RWPE1 (cell line): ENCODE data around the gene METTL15.
"Not testable (repeated sequence)": the region's sequence is repeated elsewhere in the genome, so short reads cannot be mapped to it uniquely, and the experiment has no call there.

Source experiments
- CTCF ChIA-PET: fragments of 350-600 bp; sonication (Branson Sonifier 250); formaldehyde crosslinking; extraction: SDS; loops from one replicate; lab custom pipeline; 2021; lab: Yijun Ruan, JAX
- POLR2A ChIA-PET: fragments of 400-600 bp; formaldehyde crosslinking; extraction: SDS; loops from one replicate; lab custom pipeline; 2020; ENCODE audit warnings: antibody characterized with exemption; ENCODE audit not compliant: low non-redundant PET; lab: Yijun Ruan, JAX
- DNase-seq: peaks from one replicate; pipeline ENCODE4 v3.0.0; 2012; ENCODE audit warnings: low spot score
- H3K27ac ChIP-seq: fragments of 450-650 bp; 2 replicates; pipeline ENCODE4 v1.5.1; 2017
- CTCF ChIP-seq: fragments of 450-650 bp; conservative IDR thresholded peaks from 2 replicates; pipeline ENCODE4 v1.5.1; 2017; ENCODE audit warnings: low read depth, mild to moderate bottlenecking

Gene METTL15

DNA sequence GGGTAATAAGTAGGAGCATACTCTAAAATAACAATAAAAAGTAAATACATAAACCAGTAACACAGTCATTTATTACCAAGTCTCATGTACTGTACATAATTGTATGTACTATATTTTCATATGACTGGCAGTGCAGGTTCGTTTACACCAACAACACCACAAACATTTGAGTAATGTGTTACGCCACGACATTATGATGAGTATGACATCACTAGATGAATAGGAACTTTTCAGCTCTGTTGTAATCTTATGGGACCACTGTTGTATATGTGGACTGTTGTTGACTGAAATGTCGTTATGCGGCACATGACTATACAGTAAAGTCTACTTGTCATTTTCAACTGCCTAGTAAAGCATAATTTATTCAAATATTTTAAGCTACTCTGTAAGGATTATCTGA lies 18.8 kb upstream of the METTL15 start:
- ChIA-PET CTCF (no interaction called here), POLR2A (no interaction called here)
- no peak overlapping the region for H3K27ac ChIP-seq
- no peak for TF ChIP-seq CTCF
- DNase-seq, result no peak

DNA sequence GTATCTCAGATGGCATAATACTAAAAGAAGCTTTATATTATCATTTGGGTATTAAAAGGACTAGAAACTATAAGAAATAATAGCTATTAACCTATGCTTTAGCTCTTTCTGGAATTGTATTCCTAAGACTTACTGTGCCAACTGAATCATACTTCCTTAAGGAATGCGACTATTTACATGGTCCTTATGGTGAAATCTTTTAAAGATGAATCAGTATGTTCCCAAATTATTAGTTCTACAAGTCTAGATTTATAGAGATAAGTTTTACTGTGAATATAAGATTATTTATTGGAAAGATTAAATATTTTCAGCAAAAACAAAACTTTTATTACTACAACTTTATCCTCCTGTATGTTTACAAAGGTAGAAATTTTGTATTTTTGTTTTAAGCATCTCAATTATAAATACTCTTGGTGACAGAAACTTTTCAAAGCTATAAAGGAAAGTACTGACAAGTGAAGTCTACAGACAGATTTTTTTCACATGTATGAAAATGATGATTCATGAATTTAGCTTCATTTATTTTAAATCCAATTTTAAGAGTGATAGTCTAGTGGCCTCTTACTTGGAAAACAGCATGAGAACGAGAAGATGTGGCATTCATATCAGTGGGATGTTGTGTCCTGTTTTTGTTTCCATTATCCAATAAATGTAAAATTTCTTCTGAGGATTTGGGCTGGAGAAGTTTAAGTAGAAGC lies 18.0 kb upstream of the METTL15 start:
- CTCF ChIA-PET, result interaction anchor here (0.7 kb wide), 1 partner anchor 589 kb away, joined by 3 read pairs; no protein-coding TSS in a partner anchor
- no peak overlapping the region for H3K27ac ChIP-seq

DNA sequence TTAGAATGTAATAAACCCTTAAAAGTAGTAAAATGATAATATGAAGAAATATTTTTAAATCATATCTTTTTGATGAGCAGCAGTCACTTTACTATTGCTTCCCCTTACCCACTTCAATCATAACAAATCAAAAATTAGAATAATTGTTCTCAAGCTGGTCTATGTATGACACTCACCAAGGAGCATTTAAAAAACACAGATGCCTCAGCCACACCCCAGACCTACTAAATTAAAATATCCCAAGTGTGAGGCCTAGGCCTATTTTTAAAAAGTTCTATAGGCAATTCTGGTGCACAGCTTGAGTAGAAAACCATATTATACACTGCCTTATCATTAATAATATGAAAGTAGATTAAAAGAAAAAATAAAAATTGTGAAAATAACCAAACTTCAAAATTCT lies 15.4 kb upstream of the METTL15 start:
- DNase-seq, result no peak
- no peak for TF ChIP-seq CTCF
- POLR2A ChIA-PET, result interaction anchor here (0.5 kb wide), 1 partner anchor 125 kb away, joined by 3 read pairs; no protein-coding TSS in a partner anchor
- CTCF ChIA-PET, result no interaction called here
- H3K27ac ChIP-seq, result no peak overlapping the region

More for the DNA sequence above, 18.0 kb upstream of the METTL15 start:
- no peak for TF ChIP-seq CTCF
- DNase-seq, result no peak
- POLR2A ChIA-PET, result no interaction called here

DNA sequence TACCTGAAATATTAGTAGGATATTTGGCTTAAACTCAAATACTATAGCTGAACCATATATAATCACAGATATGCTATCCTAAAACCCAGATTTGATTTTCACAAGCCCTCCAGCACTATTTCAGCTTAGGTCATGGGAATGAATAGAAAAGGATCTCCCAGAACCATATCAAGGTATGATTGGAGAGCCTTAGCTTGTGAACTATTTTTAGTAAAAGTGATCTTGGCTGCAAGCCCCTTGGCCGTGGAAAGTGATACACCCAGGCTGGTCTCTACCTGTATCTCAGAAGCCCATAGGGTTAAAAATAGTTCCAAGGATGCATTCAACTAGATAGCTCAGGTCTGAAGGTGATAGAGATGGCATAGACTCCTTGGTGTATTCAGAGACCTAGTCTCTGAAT lies 9.9 kb upstream of the METTL15 start:
- no peak for TF ChIP-seq CTCF
- CTCF ChIA-PET, result no interaction called here
- POLR2A ChIA-PET, result no interaction called here
- DNase-seq, result no peak
- no peak overlapping the region for H3K27ac ChIP-seq

DNA sequence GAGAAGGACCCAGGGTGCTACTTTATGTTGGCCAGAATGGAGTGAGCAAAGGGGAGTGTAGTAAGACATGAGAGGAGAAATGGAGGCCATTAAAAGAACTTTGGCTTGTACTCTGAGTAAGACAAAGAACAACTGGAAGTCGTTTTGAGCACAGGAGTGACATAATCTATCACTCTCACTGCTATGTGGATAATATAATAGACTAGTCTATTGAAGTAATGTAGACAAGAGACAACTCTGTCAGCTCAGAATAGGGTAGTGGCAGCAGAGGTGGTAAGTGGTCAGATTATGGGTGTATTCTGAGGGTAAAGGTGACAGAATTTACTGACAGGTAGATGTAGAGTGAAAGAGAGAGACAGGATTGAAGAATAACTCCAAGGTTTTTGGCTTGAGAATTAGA lies 8.5 kb upstream of the METTL15 start:
- ChIA-PET POLR2A (no interaction called here), CTCF (no interaction called here)
- no peak for DNase-seq
- no peak overlapping the region for H3K27ac ChIP-seq
- no peak for TF ChIP-seq CTCF

DNA sequence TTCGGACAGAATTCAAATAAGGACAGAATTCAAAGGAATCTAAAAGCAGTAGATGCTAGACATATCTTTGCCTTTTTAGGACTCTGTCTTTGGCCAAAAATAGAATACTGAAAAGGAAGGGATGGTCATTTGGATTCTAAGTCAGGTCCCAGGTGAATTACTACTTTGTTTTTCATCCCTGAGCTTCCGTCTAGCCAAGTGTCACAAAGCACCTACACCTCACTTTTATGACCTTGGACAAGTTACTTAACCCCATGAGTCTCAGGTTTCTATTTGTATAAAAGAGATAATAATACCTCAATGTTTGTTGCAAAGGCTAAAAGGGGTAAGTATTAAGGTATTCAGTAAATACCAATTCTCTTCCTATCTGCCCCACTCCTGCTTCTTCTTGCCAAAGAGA lies 7.5 kb upstream of the METTL15 start:
- CTCF ChIA-PET, result no interaction called here
- TF ChIP-seq CTCF, result no peak
- POLR2A ChIA-PET, result no interaction called here
- H3K27ac ChIP-seq, result no peak overlapping the region
- no peak for DNase-seq

DNA sequence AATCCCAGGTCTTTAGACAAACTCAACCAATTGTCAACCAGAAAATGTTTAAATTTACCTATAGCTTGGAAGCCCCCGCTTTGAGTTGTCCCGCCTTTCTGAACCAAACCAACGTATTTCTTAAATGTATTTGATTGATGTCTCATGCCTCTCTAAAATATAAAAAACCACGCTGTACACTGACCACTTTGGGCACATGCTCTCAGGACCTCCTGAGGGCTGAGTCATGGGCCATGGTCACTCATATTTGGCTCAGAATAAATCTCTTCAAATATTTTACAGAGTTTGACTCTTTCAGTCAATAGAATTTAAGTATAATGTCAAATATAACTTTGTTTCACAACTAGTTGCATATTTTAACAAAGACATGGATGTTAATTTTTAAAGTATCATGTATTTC lies 5.9 kb upstream of the METTL15 start:
- H3K27ac ChIP-seq, POLR2A ChIA-PET, DNase-seq: not testable (repeated sequence)
- CTCF ChIA-PET, result interaction anchor here (0.5 kb wide), 1 partner anchor 399 kb away, joined by 4 read pairs; no protein-coding TSS in a partner anchor
